IgD-negative memory B cell (primary cell): ENCODE results near the gene KIRREL3. TPM values are rescaled to one million over a fixed set of nuclear protein-coding genes. Genes with fewer than 3 reads are reported as not detected.
"Not testable (repeated sequence)": the region's sequence is repeated elsewhere in the genome, so short reads cannot be mapped to it uniquely, and the experiment has no call there.

Source experiments
- H3K27ac Mint-ChIP-seq, 3 donors: one replicate each; pipeline ENCODE4 v1.8.0; 2020 to 2022; ENCODE audit warnings: mild to moderate bottlenecking in 3 of 3, mixed read lengths in 3 of 3, moderate library complexity in 1 of 3
- H3K27me3 Mint-ChIP-seq: one replicate; pipeline ENCODE4 v1.8.0; 2021; ENCODE audit warnings: mixed read lengths
- H3K36me3 Mint-ChIP-seq: one replicate; pipeline ENCODE4 v1.8.0; 2020; ENCODE audit warnings: mild to moderate bottlenecking, mixed read lengths
- H3K4me1 Mint-ChIP-seq, 3 donors: one replicate each; pipeline ENCODE4 v1.8.0; 2020 to 2022; ENCODE audit warnings: mixed read lengths in 3 of 3, mild to moderate bottlenecking in 1 of 3
- H3K4me3 Mint-ChIP-seq, 4 donors: one replicate each; pipeline ENCODE4 v1.8.0; 2020 to 2022; ENCODE audit warnings: mild to moderate bottlenecking in 4 of 4, mixed read lengths in 4 of 4, moderate library complexity in 3 of 4
- H3K9me3 Mint-ChIP-seq, 3 donors: one replicate each; pipeline ENCODE4 v1.8.0; 2020 to 2021; ENCODE audit warnings: mixed read lengths in 3 of 3, mild to moderate bottlenecking in 1 of 3
- polyA plus RNA-seq: library from polyadenylated mRNA; unstranded; fragments of 300-500 nt; fragmentation: Illumina TruSeq; gene quantifications from one replicate; pipeline ENCODE4 v1.2.3, GENCODE V29; 2021

The KIRREL3 gene
- polyA plus RNA-seq, 1 donor from 2014 or later = not detected

GRCh38 chr11:126989942-126990715, 10.4 kb downstream of the KIRREL3 start:
- peaks cover 8% of the 10 kb centered on the region for H3K27me3 Mint-ChIP-seq
- peaks cover 0 to 3% (median 0%) of the 10 kb centered on the region in 3 donors for H3K9me3 Mint-ChIP-seq

GRCh38 chr11:126988655-126989054, 11.9 kb downstream of the KIRREL3 start:
- Mint-ChIP-seq H3K36me3 (no peaks in the 10 kb centered on the region), H3K4me1 (no peaks in the 10 kb centered on the region), H3K4me3 (no peak overlapping the region), H3K27me3 (peaks cover 8% of the 10 kb centered on the region), H3K9me3 (peaks cover 0 to 3% (median 0%) of the 10 kb centered on the region in 3 donors), H3K27ac (no peak overlapping the region)

More at GRCh38 chr11:126989942-126990715, 10.4 kb downstream of the KIRREL3 start:
- H3K27ac Mint-ChIP-seq = no peak overlapping the region
- no peak overlapping the region for H3K4me3 Mint-ChIP-seq
- H3K4me1 Mint-ChIP-seq = no peaks in the 10 kb centered on the region
- H3K36me3 Mint-ChIP-seq = no peaks in the 10 kb centered on the region

- H3K4me3 Mint-ChIP-seq = no peak overlapping the region
- peaks cover 0 to 2% (median 0%) of the 10 kb centered on the region in 3 donors for H3K9me3 Mint-ChIP-seq
- peaks cover 0 to 1% (median 0%) of the 10 kb centered on the region in 3 donors for H3K4me1 Mint-ChIP-seq
- H3K27ac Mint-ChIP-seq = no peak overlapping the region
- H3K36me3 Mint-ChIP-seq = no peaks in the 10 kb centered on the region
- no peaks in the 10 kb centered on the region for H3K27me3 Mint-ChIP-seq
Measured at GRCh38 chr11:126981635-126982034, 18.9 kb downstream of the KIRREL3 start.

- Mint-ChIP-seq H3K4me3 (no peak overlapping the region), H3K4me1 (peaks cover 0 to 1% (median 0%) of the 10 kb centered on the region in 3 donors), H3K9me3 (peaks cover 0 to 4% (median 0%) of the 10 kb centered on the region in 3 donors), H3K27me3 (no peaks in the 10 kb centered on the region), H3K36me3 (no peaks in the 10 kb centered on the region), H3K27ac (no peak overlapping the region)
Measured at GRCh38 chr11:126978911-126979310, 21.7 kb downstream of the KIRREL3 start.

GRCh38 chr11:126978165-126978564, 22.4 kb downstream of the KIRREL3 start:
- Mint-ChIP-seq H3K27ac (no peak overlapping the region), H3K36me3 (no peaks in the 10 kb centered on the region), H3K4me3 (no peak overlapping the region), H3K4me1 (peaks cover 0 to 1% (median 0%) of the 10 kb centered on the region in 3 donors), H3K27me3 (no peaks in the 10 kb centered on the region), H3K9me3 (peaks cover 0 to 4% (median 0%) of the 10 kb centered on the region in 3 donors)

DNA sequence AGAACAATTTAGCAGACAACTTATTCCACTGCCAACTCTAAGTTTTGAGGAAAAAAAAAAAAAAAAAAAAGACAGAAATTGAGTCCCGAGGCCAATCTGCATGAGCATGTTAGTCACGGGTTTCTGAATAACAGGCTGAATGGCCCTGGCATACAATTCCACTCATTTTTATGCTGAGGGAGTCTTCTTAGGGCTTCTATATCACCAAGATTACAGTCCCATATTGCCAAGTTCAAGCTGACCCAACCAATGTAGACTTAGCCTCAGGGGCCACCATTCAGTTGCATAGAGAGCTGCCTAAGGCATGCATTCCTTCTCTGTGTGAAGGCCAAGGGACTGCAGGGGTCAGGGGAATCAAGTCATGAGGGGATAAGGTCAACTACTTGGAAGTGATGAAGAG, 27.5 kb downstream of the KIRREL3 start:
- Mint-ChIP-seq H3K27ac (no peak overlapping the region), H3K9me3 (peaks cover 2 to 4% (median 3%) of the 10 kb centered on the region in 3 donors)

GRCh38 chr11:126971305-126971704, 29.3 kb downstream of the KIRREL3 start:
- peaks cover 23% of the 10 kb centered on the region for H3K27me3 Mint-ChIP-seq
- peaks cover 1% of the 10 kb centered on the region for H3K36me3 Mint-ChIP-seq
- peaks cover 3 to 4% (median 3%) of the 10 kb centered on the region in 3 donors for H3K9me3 Mint-ChIP-seq
- no peak overlapping the region for H3K27ac Mint-ChIP-seq
- no peaks in the 10 kb centered on the region for H3K4me1 Mint-ChIP-seq
- no peak overlapping the region for H3K4me3 Mint-ChIP-seq

More for the DNA sequence above, 27.5 kb downstream of the KIRREL3 start:
- no peaks in the 10 kb centered on the region for H3K4me1 Mint-ChIP-seq
- H3K27me3 Mint-ChIP-seq = peaks cover 11% of the 10 kb centered on the region
- H3K36me3 Mint-ChIP-seq = peaks cover 1% of the 10 kb centered on the region
- H3K4me3 Mint-ChIP-seq = no peak overlapping the region

- Mint-ChIP-seq H3K27me3 (peaks cover 24% of the 10 kb centered on the region), H3K36me3 (peaks cover 1% of the 10 kb centered on the region), H3K4me3 (no peak overlapping the region), H3K9me3 (peaks cover 3 to 4% (median 4%) of the 10 kb centered on the region in 3 donors), H3K4me1 (no peaks in the 10 kb centered on the region), H3K27ac (no peak overlapping the region)
Measured at GRCh38 chr11:126969865-126970479, 30.6 kb downstream of the KIRREL3 start.

- no peak overlapping the region for H3K4me3 Mint-ChIP-seq
- H3K27ac Mint-ChIP-seq = no peak overlapping the region
- peaks cover 29% of the 10 kb centered on the region for H3K27me3 Mint-ChIP-seq
- H3K36me3 Mint-ChIP-seq = peaks cover 1% of the 10 kb centered on the region
- H3K9me3 Mint-ChIP-seq = peaks cover under 1 to 4% (median 4%) of the 10 kb centered on the region in 3 donors
- no peaks in the 10 kb centered on the region for H3K4me1 Mint-ChIP-seq
Measured at GRCh38 chr11:126968915-126969314, 31.7 kb downstream of the KIRREL3 start.

GRCh38 chr11:126965331-126965730, 35.2 kb downstream of the KIRREL3 start:
- Mint-ChIP-seq H3K9me3 (peaks cover 0 to 5% (median 2%) of the 10 kb centered on the region in 3 donors), H3K27ac (no peak overlapping the region), H3K4me1 (no peaks in the 10 kb centered on the region), H3K27me3 (peaks cover 28% of the 10 kb centered on the region), H3K4me3 (no peak overlapping the region), H3K36me3 (peaks cover 1% of the 10 kb centered on the region)

DNA sequence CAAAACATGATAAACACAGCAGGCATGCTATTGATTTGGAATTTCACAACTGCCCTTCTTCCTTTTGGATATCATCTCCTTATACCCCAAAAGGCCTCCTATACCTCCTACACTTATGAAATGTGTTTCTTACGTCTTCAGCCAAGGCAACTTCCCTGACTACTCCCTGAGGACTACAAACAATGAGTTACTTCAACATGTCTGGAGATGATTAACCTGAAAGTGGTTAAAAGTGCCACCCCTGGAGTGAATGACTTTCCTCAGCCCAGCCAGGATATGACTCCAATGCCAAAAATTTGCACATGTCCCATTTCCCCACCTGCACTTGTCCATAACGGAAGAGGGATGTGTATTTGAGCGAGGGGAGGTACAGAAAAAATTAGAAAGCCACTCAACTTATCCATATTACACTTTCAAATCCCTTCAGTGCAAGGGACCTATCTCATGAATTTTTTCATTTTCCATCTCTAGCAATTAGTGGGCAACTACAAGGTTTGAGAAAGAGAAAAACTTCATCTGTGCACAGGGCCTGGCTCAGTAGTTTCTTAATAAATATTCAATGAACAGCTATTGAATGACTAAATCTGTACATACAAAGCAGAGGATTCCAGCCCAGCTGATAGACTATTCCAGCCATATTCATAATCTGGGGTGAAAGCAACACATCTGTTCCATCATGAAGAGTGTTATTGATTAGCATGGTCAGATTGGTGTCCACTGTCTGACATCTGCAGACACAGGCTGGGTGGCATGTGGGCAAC, 36.8 kb downstream of the KIRREL3 start:
- H3K9me3 Mint-ChIP-seq = peaks cover 0 to 5% (median 2%) of the 10 kb centered on the region in 3 donors
- H3K36me3 Mint-ChIP-seq = peaks cover 1% of the 10 kb centered on the region
- H3K27ac Mint-ChIP-seq = no peak overlapping the region
- no peak overlapping the region for H3K4me3 Mint-ChIP-seq
- H3K4me1 Mint-ChIP-seq = no peaks in the 10 kb centered on the region
- peaks cover 20% of the 10 kb centered on the region for H3K27me3 Mint-ChIP-seq

- H3K4me1 Mint-ChIP-seq = no peaks in the 10 kb centered on the region
- peaks cover 19% of the 10 kb centered on the region for H3K27me3 Mint-ChIP-seq
- H3K4me3 Mint-ChIP-seq = no peak overlapping the region
- peaks cover 0 to 5% (median 2%) of the 10 kb centered on the region in 3 donors for H3K9me3 Mint-ChIP-seq
- peaks cover under 1% of the 10 kb centered on the region for H3K36me3 Mint-ChIP-seq
- no peak overlapping the region for H3K27ac Mint-ChIP-seq
Measured at GRCh38 chr11:126963115-126963514, 37.5 kb downstream of the KIRREL3 start.

- Mint-ChIP-seq H3K27me3 (peaks cover 5% of the 10 kb centered on the region), H3K9me3 (peaks cover 0 to 5% (median 0%) of the 10 kb centered on the region in 3 donors), H3K27ac (no peak overlapping the region), H3K4me1 (no peaks in the 10 kb centered on the region), H3K4me3 (no peak overlapping the region), H3K36me3 (no peaks in the 10 kb centered on the region)
Measured at GRCh38 chr11:126959700-126960099, 40.9 kb downstream of the KIRREL3 start.

DNA sequence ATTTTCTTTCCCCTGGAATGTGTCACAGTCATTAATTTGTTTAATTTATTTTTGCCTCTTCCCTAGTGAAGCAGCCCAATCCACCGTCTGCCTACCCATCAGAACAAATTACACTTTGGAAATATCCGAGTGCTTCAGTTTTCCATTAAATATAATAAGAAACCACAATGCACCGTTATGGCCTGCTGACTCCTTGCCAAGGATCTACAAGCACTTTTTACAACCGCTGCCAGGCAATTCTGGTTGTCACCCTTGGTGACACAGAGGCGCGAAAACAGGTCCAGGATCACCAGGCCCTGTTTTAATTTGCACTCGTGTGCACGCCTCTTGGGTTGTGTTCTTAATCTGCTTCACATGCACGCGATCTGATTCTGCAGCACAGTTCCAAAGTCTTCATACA, 43.9 kb downstream of the KIRREL3 start:
- Mint-ChIP-seq H3K4me1 (no peaks in the 10 kb centered on the region), H3K9me3 (no peaks in the 10 kb centered on the region), H3K36me3 (no peaks in the 10 kb centered on the region), H3K4me3 (no peak overlapping the region), H3K27me3 (no peaks in the 10 kb centered on the region), H3K27ac (no peak overlapping the region)

- H3K4me3 Mint-ChIP-seq, H3K27me3 Mint-ChIP-seq, H3K4me1 Mint-ChIP-seq, H3K36me3 Mint-ChIP-seq, H3K9me3 Mint-ChIP-seq, H3K27ac Mint-ChIP-seq: not testable (repeated sequence)
Measured at GRCh38 chr11:126952533-126952932, 48.0 kb downstream of the KIRREL3 start.
